ENCODE results near the gene SERPINB8.
"Not testable (repeated sequence)": the region's sequence is repeated elsewhere in the genome, so short reads cannot be mapped to it uniquely, and the experiment has no call there.

Gene SERPINB8

DNA sequence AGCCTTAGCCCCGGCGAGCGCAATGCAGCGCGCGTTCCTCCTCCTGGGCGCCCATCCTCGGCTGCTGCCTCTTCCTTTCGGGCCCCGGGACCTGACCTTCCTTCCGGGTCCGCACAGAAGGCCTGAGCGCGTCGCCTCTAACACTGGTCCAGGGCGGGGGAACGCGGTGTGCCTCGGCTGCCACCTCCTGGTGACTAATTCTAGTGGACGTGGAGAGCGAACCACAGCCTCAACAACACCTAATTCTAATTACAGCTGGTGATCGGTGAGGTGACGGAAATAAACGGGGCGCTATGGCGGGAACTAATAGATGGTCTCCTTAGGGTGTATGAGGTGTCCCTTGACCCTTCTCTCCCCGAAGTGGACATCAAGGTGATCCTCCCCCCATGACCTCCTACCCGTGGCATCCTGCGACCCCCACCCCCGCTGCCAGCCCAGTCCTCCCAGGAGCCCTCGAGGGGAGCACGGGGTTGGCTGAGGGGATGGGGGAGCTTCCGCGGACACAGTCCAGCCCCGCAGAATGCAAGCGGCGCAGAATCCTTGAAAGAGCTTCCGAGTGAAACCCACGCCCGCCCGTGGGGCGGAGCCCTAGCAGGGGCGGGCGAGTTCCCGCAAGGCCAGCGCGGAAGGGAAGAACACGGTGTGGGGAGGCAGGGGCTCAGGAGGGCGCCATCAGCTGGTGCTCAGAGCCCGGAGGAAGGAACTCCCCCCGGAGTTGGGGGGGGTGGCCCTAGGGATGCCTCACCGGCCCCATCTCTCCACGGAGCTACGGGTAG lies 33.5 kb upstream of the SERPINB8 start:
- H3K27ac ChIP-seq = no peak overlapping the region
- no peak for TF ChIP-seq ZFX (IDR thresholded peaks at IDR 0.05)
- TF ChIP-seq, protein P1, sequence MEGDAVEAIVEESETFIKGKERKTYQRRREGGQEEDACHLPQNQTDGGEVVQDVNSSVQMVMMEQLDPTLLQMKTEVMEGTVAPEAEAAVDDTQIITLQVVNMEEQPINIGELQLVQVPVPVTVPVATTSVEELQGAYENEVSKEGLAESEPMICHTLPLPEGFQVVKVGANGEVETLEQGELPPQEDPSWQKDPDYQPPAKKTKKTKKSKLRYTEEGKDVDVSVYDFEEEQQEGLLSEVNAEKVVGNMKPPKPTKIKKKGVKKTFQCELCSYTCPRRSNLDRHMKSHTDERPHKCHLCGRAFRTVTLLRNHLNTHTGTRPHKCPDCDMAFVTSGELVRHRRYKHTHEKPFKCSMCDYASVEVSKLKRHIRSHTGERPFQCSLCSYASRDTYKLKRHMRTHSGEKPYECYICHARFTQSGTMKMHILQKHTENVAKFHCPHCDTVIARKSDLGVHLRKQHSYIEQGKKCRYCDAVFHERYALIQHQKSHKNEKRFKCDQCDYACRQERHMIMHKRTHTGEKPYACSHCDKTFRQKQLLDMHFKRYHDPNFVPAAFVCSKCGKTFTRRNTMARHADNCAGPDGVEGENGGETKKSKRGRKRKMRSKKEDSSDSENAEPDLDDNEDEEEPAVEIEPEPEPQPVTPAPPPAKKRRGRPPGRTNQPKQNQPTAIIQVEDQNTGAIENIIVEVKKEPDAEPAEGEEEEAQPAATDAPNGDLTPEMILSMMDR (conservative IDR thresholded peaks at IDR 0.05) = peak; percentile 83

DNA sequence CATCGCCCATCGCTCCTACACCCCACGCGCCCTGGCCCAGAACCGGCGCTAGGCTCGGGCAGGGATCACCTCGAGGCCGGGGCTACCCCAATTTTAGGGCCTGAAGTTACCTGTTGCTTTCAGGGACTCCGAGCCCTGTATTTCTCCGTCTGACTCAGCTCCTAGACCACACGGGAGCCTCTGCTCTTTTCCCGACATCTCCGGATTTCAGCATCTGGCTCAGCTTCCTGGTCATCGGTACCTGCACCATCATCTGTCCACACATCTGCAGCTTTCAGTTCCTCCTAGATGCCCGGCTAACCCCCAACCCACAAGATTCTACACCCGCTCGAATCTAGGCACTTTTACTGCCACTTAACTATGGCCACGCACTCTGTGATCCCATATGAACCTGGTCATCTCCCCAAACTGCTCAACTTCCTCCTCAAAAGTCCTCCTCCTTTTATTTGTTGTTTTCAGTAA lies 32.9 kb upstream of the SERPINB8 start:
- H3K27ac ChIP-seq = no peak overlapping the region
- TF ChIP-seq ZFX (IDR thresholded peaks at IDR 0.05) = no peak
- TF ChIP-seq, protein P1 (conservative IDR thresholded peaks at IDR 0.05) = no peak

DNA sequence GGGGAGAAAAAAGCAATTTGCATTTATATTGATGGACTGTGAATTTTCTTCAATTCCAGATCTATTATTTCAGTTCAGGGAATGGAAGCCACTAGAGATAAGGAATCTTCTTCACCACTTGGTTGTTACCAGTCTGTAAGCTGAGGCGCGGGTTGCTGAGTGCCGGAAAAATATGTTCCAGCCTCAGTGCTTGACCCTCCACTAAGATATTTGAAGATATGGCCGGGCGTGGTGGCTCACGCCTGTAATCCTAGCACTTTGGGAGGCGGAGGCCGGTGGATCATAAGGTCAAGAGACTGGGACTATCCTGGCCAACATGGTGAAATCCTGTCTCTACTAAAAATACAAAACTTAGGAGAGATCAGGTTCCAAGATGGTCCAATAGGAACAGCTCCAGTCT lies 29.9 kb upstream of the SERPINB8 start:
- TF ChIP-seq, protein P1 (conservative IDR thresholded peaks at IDR 0.05) = no peak
- no peak for TF ChIP-seq ZFX (IDR thresholded peaks at IDR 0.05)
- no peak overlapping the region for H3K27ac ChIP-seq

DNA sequence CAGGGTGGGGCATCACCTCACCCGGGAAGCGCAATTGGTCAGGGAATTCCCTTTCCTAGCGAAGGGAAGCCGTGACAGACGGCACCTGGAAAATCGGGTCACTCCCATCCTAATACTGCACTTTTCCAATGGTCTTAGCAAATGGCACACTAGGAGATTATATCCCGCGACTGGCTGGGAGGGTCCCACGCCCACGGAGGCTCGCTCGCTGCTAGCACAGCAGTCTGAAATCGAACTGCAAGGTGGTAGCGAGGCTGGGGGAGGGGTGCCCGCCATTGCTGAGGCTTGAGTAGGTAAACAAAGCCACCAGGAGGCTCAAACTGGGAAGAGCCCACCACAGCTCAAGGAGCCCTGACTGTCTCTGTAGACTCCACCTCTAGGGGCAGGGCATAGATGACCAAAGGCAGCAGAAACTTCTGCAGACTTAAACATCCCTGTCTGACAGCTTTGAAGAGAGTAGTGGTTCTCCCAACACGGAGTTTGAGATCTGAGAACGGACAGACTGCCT lies 29.3 kb upstream of the SERPINB8 start:
- not testable (repeated sequence) for H3K27ac ChIP-seq

DNA sequence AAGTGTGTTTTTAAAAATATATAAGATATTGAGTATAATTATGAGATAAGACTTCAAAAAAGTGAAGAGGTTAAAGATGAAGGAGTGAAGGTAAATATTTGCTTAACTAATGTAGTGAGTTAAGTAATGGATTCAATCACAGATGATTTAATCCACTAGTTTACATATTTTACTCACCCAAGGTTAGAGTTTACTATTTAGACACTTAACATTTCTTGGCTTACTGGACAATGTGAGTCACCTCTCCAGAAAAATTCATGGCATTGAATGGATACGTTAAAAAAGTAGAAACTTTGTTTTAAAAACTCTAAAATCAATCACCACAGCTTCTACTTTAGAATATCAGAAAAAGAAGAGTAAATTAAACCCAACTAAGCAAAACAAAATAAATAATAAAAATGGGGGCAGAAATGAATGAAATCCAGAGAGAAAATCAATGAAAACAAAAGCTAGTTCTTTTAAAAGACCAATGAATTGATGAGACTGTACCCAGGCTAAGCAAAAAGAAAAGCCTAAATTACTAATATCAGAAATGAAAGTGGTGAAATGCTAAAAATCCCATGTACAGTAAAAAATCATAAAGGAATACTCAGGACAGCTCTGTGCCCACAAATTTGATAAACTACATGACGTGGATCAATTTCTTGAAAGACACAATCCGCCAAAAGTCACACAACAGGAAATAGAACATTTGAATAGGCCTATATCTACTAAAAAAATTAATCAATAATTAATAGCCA lies 22.7 kb upstream of the SERPINB8 start:
- TF ChIP-seq, protein P1 (conservative IDR thresholded peaks at IDR 0.05) = no peak
- no peak for TF ChIP-seq ZFX (IDR thresholded peaks at IDR 0.05)
- no peak overlapping the region for H3K27ac ChIP-seq

DNA sequence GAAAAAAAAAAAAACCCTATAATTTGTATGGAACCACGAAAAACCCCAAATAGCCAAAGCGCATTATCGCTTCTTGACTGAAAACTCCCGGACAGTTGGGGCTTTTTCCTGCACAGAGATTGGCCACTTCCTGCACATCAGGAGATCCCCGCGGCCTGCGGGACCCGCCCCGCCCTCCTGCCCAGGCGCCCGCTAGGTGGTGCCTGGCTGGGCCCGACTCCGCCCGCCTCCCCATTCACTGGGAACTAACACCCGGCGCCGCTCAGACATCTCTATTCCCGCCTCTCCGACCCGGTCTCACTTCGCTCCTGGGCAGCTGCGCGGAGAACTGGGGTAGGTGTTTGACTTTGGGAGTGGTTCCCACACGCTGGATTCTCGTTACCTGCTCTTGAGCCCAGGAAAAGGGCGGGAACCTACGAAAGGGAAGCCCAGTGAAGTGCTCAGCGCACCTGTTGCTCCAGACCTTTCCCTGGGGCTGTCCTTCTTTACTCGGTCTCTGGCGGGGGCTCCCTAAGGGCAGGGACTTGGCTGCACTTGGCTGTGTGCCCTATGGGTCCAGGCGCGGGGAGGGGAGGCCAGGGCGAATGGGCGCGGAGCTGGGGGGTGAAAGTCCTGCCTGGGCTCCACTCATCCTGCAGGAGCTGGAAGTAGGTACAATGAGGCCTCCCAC lies 20.7 kb upstream of the SERPINB8 start, which contains the start of gene HMSD:
HMSD (plus strand) TSS at position 234 of the 670 bp plus-strand sequence. CDS start 4,155 bp downstream, outside the sequence.
- no peak within 1 kb of the TSS for H3K27ac ChIP-seq
- TF ChIP-seq ZFX (IDR thresholded peaks at IDR 0.05) = no peak
- TF ChIP-seq, protein P1 (conservative IDR thresholded peaks at IDR 0.05) = peak; percentile 42

DNA sequence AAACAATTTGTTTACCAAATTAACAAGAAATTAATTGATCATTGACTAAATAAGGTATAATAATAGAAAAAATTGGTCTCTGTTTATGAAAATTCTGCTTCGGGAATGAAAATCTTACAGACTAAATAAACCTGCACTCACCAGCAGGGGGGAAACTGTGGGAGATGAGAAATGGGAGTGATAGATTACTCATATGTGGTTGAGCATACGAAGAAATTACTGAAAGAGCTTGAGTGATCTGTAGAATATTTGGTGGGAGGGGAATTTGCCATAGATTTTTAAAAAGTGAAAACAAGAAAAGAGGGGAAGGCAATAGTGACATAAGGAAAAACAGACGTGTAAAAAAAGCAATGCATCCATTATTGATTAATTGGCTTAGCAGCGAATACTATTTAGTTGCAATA lies 18.6 kb upstream of the SERPINB8 start:
- H3K27ac ChIP-seq = no peak overlapping the region
- TF ChIP-seq, protein P1 (conservative IDR thresholded peaks at IDR 0.05) = peak; percentile 11
- TF ChIP-seq ZFX (IDR thresholded peaks at IDR 0.05) = no peak
